HCT116 (cell line): Measurements from ENCODE around the gene PSMC5. TPM values are rescaled to one million over a fixed set of nuclear protein-coding genes. Genes with fewer than 3 reads are reported as not detected.

Experiments used
- ATAC-seq: fragments of 200-7000 bp; cut with Tn5 transposase; 2 replicates; pipeline ENCODE4 v1.9.1; 2020; ENCODE audit warnings: mild to moderate bottlenecking, moderate library complexity
- BruUV-seq: library from RNA; stranded (reverse); fragments of 400-500 nt; replicated peaks from 2 replicates; lab custom pipeline; 2021; lab: Mats Ljungman, UMichigan
- CTCF ChIA-PET: fragments of 300-600 bp; sonication (Branson Sonifier 250); formaldehyde crosslinking; loops from one replicate; lab custom pipeline; 2021; ENCODE audit warnings: antibody characterized with exemption; lab: Charles Lee
- POLR2A ChIA-PET: fragments of 300-600, 350-600 bp; sonication (Branson Sonifier 250); formaldehyde crosslinking; loops from one replicate; lab custom pipeline; 2021; ENCODE audit warnings: antibody characterized with exemption; lab: Charles Lee
- RAD21 ChIA-PET, 2 experiments: fragments of 300-600 bp; sonication (Branson Sonifier 250); formaldehyde crosslinking; loops; one replicate each; lab custom pipeline; 2023; ENCODE audit warnings: low total read pairs in 2 of 2; ENCODE audit not compliant: uncharacterized antibody in 2 of 2, unreplicated experiment in 2 of 2, low non-redundant PET in 1 of 2; lab: Charles Lee
- DNase-seq: peaks from one replicate; pipeline ENCODE4 v3.0.0-alpha.2; 2010; ENCODE audit warnings: low read depth, low spot score
- H2AFZ ChIP-seq: fragments of 200-600 bp; shearing (Covaris generic), sonication (generic); 2 replicates; pipeline ENCODE4 v1.6.1; 2017; ENCODE audit warnings: low read depth, mixed run types, mixed read lengths, antibody characterized with exemption, low read length; ENCODE audit not compliant: poor library complexity, severe bottlenecking
- H3K27ac ChIP-seq: 2 replicates; pipeline ENCODE4 v1.5.1; 2012; ENCODE audit warnings: low read depth, low read length
- H3K27me3 ChIP-seq: fragments of 200-600 bp; sonication (generic); 2 replicates; pipeline ENCODE4 v1.6.1; 2016; ENCODE audit warnings: mixed run types, low read length, mixed read lengths; ENCODE audit not compliant: insufficient read depth
- H3K36me3 ChIP-seq, 2 experiments: fragments of 200-500 bp in 1 of 2; fragments of 200-600 bp in 1 of 2; sonication (Bioruptor generic) in 1 of 2; sonication (generic) in 1 of 2; 2 replicates each; pipeline versions ENCODE4 v1.5.1 to v1.6.1; 2014 to 2016; ENCODE audit warnings: low read length in 2 of 2, inconsistent platforms in 1 of 2, mixed read lengths in 1 of 2, mixed run types in 1 of 2; ENCODE audit not compliant: insufficient read depth in 2 of 2, control insufficient read depth in 1 of 2
- H3K4me1 ChIP-seq, 2 experiments: fragments of 200-600 bp in 1 of 2; sonication (generic) in 1 of 2; 2 replicates each; pipeline versions ENCODE4 v1.5.1 to v1.6.1; 2012 to 2017; ENCODE audit warnings: low read length in 2 of 2, inconsistent platforms in 1 of 2, mild to moderate bottlenecking in 1 of 2, mixed read lengths in 1 of 2, mixed run types in 1 of 2, moderate library complexity in 1 of 2; ENCODE audit not compliant: insufficient read depth in 2 of 2, control insufficient read depth in 1 of 2
- H3K4me2 ChIP-seq: fragments of 200-600 bp; sonication (generic); 2 replicates; pipeline ENCODE4 v1.6.1; 2017; ENCODE audit warnings: mixed run types, low read length, mixed read lengths
- H3K4me3 ChIP-seq, 2 experiments: fragments of 200-600 bp in 1 of 2; sonication (generic) in 1 of 2; replicated peaks in 1 of 2; 2 replicates each; pipeline ENCODE4 v1.5.1; 2011 to 2016; ENCODE audit warnings: low read length in 2 of 2, control low read depth in 1 of 2, low read depth in 1 of 2, mild to moderate bottlenecking in 1 of 2, mixed read lengths in 1 of 2, mixed run types in 1 of 2
- H3K79me2 ChIP-seq: fragments of 200-600 bp; sonication (generic); 2 replicates; pipeline ENCODE4 v1.6.1; 2017; ENCODE audit warnings: mild to moderate bottlenecking, mixed run types, low read length, moderate library complexity, mixed read lengths; ENCODE audit not compliant: insufficient read depth
- H3K9ac ChIP-seq: fragments of 200-600 bp; sonication (generic); 2 replicates; pipeline ENCODE4 v1.6.1; 2016; ENCODE audit warnings: low read length, mixed read lengths
- H3K9me2 ChIP-seq: fragments of 200-600 bp; sonication (generic), shearing (Covaris generic); 2 replicates; pipeline ENCODE4 v1.6.1; 2017; ENCODE audit warnings: mixed run types, mild to moderate bottlenecking, moderate library complexity; ENCODE audit not compliant: insufficient read depth
- H3K9me3 ChIP-seq, 2 experiments: fragments of 200-500 bp in 1 of 2; fragments of 200-600 bp in 1 of 2; sonication (Bioruptor generic) in 1 of 2; sonication (generic) in 1 of 2; 2 replicates each; pipeline ENCODE4 v1.6.1; 2014 to 2017; ENCODE audit warnings: low read length in 2 of 2, mixed read lengths in 2 of 2, inconsistent platforms in 1 of 2, low read depth in 1 of 2, mild to moderate bottlenecking in 1 of 2, mixed run types in 1 of 2, moderate library complexity in 1 of 2; ENCODE audit not compliant: control insufficient read depth in 1 of 2, insufficient read depth in 1 of 2
- H4K20me1 ChIP-seq: fragments of 200-600 bp; sonication (generic), shearing (Covaris generic); 2 replicates; pipeline ENCODE4 v1.6.1; 2017; ENCODE audit warnings: mixed run types, mild to moderate bottlenecking, moderate library complexity; ENCODE audit not compliant: insufficient read depth
- CBX3 ChIP-seq: IDR thresholded peaks from 2 replicates; pipeline ENCODE4 v1.6.1; 2012; ENCODE audit warnings: low read depth
- CEBPB ChIP-seq: IDR thresholded peaks from 2 replicates; pipeline ENCODE4 v1.6.1; 2012; ENCODE audit warnings: low read depth
- EGR1 ChIP-seq: IDR thresholded peaks from 2 replicates; pipeline ENCODE4 v1.6.1; 2012; ENCODE audit warnings: low read depth
- ELF1 ChIP-seq: IDR thresholded peaks from 2 replicates; pipeline ENCODE4 v1.6.1; 2012; ENCODE audit warnings: low read depth, borderline replicate concordance
- FOSL1 ChIP-seq: IDR thresholded peaks from 2 replicates; pipeline ENCODE4 v1.6.1; 2012; ENCODE audit warnings: low read depth
- POLR2A ChIP-seq: IDR thresholded peaks from 2 replicates; pipeline ENCODE4 v1.7.0; 2011; ENCODE audit warnings: borderline replicate concordance; ENCODE audit not compliant: insufficient read depth, insufficient read length; ENCODE audit errors: extremely low read depth
- POLR2AphosphoS5 ChIP-seq: IDR thresholded peaks from 2 replicates; pipeline ENCODE4 v1.6.1; 2011; ENCODE audit warnings: mild to moderate bottlenecking, low read depth, low read length, moderate library complexity
- SP1 ChIP-seq: IDR thresholded peaks from 2 replicates; pipeline ENCODE4 v1.6.1; 2012; ENCODE audit warnings: low read depth
- ZBTB33 ChIP-seq: IDR thresholded peaks from 2 replicates; pipeline ENCODE4 v1.6.1; 2011; ENCODE audit warnings: mild to moderate bottlenecking, low read length, moderate library complexity; ENCODE audit not compliant: insufficient replicate concordance; ENCODE audit errors: extremely low read depth
- ZNF274 ChIP-seq: fragments of 200-500 bp; sonication (Bioruptor generic); IDR thresholded peaks from 2 replicates; pipeline ENCODE4 v1.6.1; 2014; ENCODE audit warnings: mild to moderate bottlenecking, low read depth, low read length, inconsistent platforms
- intact Hi-C: fragments of 100-400 bp; cut with micrococcal nuclease; formaldehyde crosslinking; loops from 2 replicates; pipeline ENCODE4 v1.10.0; 2022
- total RNA-seq: library from RNA; stranded (reverse); gene quantifications from one replicate; pipeline ENCODE4 v1.2.1, GENCODE V29; 2021; ENCODE audit not compliant: unreplicated experiment

The PSMC5 gene
- total RNA-seq, 1 experiment from 2014 or later: 193 TPM

GRCh38 chr17:63828936-63829335, 1.7 kb downstream of the PSMC5 start:
- no peak for TF ChIP-seq POLR2AphosphoS5
- no peak for TF ChIP-seq POLR2A
- no peak for TF ChIP-seq ELF1
- no peak for TF ChIP-seq CBX3
- no peak for TF ChIP-seq FOSL1
- TF ChIP-seq ZBTB33: no peak
- no peak for TF ChIP-seq CEBPB
- no peak for TF ChIP-seq EGR1
- TF ChIP-seq SP1: no peak
- no peak for TF ChIP-seq ZNF274
- TF ChIP-seq, all 23 proteins: peak for 0
- RAD21 ChIA-PET: no interaction called here
- no TSS peak for BruUV-seq
- Histone ChIP-seq H3K4me1 (peaks cover 8 to 16% of the 10 kb centered on the region in 2 experiments), H3K36me3 (peaks cover 66 to 75% of the 10 kb centered on the region in 2 experiments), H3K4me3 (peak overlapping the region in 1 of 2 experiments; percentile 85; a peak in 2 of 4 replicates), H3K27ac (no peak overlapping the region), H3K79me2 (peaks cover 81% of the 10 kb centered on the region), H3K27me3 (no peaks in the 10 kb centered on the region), H2AFZ (no peak overlapping the region), H4K20me1 (no peaks in the 10 kb centered on the region), H3K4me2 (peak overlapping the region; percentile 84), H3K9me3 (no peaks in the 10 kb centered on the region), H3K9ac (peak overlapping the region; percentile 88), H3K9me2 (no peaks in the 10 kb centered on the region)
- POLR2A ChIA-PET: interaction anchor here (1.4 to 4.3 kb wide), 3 partner anchors 10 to 55 kb away, joined by 6 to 16 read pairs (median 7); partner anchors contain the start of genes CCDC47 and DDX42
- CTCF ChIA-PET: no interaction called here
- DNase-seq (no peak), ATAC-seq (no peak)
- intact Hi-C loops: loop anchor here (5.0 kb wide), 1 partner anchor 132 kb away; no protein-coding TSS in a partner anchor
